GM12864 (cell line): Measurements from ENCODE around the gene HOXA4.
A peak's percentile ranks its signal among the peaks of the same experiment; 100 is the strongest.

ENCODE experiments used
- DNase-seq: peaks from one replicate; pipeline ENCODE4 v3.0.0-alpha.2; 2011; ENCODE audit warnings: low read depth
- H3K4me3 ChIP-seq: 2 replicates; pipeline ENCODE4 v1.5.1; 2011; ENCODE audit warnings: mild to moderate bottlenecking, low read depth, low read length, control low read depth
- TF ChIP-seq, protein P1 (sequence below): IDR thresholded peaks from 2 replicates; pipeline ENCODE4 v1.5.1; 2011; ENCODE audit warnings: low read depth, mild to moderate bottlenecking, moderate library complexity, low read length, control low read depth, inconsistent platforms; ENCODE audit errors: missing control alignments

Gene HOXA4

DNA sequence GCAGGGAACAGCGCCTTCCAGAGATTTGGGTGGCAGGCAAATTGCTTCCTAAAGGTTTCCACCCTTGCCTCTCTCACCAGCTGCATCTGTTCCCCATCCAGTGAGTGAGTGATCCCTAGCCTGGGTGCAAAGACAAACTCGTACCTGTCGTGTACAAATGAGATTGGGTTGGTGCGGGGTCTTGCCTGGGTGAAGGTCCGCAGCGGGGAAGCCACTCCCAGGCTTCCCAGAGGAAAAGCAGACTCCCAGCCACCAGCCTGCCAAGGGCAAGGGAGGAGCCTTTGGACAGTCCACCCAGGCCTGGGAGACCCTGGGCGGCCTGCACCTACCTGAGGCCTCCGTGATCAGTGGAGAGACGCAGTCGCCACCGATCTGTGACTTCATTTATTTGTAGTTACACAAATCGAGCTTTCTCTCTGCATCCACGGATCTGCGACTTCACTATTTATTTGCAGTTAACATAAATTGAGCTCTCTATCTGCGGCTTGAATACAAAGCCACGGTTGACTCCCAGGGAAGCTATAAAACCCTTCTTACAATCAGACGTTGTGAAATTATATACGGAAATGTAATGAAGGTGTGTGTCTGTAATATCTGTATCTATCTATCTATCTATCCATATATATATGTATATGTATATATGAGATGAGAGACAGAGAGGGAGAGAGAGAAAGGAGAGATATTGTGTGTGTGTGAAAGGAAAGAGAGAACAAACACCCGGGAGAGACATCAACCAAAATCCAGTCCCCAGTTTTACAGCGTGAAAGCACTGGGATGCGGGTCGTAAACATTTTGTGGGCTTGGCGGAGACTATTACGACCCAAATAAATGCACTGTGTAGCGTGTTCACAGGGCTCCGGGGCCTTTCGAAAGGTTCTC lies 28.9 kb upstream of the HOXA4 start:
- TF ChIP-seq, protein P1, sequence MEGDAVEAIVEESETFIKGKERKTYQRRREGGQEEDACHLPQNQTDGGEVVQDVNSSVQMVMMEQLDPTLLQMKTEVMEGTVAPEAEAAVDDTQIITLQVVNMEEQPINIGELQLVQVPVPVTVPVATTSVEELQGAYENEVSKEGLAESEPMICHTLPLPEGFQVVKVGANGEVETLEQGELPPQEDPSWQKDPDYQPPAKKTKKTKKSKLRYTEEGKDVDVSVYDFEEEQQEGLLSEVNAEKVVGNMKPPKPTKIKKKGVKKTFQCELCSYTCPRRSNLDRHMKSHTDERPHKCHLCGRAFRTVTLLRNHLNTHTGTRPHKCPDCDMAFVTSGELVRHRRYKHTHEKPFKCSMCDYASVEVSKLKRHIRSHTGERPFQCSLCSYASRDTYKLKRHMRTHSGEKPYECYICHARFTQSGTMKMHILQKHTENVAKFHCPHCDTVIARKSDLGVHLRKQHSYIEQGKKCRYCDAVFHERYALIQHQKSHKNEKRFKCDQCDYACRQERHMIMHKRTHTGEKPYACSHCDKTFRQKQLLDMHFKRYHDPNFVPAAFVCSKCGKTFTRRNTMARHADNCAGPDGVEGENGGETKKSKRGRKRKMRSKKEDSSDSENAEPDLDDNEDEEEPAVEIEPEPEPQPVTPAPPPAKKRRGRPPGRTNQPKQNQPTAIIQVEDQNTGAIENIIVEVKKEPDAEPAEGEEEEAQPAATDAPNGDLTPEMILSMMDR = no peak
- no peak overlapping the region for H3K4me3 ChIP-seq
- DNase-seq = no peak

DNA sequence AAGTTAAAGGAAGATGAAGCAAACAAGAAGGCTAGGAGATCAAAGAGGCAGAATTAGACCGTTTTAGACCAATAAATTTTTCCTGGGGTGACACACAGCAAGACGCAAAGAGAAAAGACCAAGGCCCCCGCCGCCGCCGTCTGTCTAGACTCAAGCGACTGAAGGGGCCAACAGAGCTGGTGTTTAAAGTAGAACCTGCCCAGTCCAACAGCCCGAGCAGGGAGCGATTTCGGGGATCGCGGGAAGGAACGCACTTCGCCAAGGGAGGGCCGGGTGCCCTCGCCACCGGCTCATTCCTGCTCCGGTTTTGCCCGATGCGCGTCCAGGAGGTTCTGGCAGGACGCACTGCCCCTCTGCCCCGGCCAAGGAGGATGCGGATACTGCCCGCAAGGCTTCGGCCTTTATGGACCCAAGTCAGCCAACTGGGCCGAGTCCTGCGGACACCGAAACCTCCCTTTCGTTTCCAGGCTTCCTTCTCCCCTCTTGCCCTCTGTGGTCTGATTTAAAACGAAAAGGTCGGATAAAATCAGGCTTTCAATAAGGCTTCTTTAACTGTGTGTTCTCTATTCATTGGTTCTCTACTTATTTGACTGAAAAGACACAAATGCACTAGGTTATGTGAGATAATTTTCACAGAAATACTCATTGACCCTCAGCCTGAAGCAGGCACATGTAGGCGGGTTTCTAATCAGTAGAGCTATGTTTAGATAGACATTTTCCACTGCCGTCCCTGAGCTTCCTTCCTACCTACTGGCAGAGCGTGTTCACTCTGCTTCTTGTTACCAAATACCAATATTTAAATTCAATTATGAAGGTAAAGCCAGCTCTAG lies 28.1 kb upstream of the HOXA4 start:
- H3K4me3 ChIP-seq = no peak overlapping the region
- DNase-seq = no peak
- TF ChIP-seq, protein P1 = no peak

DNA sequence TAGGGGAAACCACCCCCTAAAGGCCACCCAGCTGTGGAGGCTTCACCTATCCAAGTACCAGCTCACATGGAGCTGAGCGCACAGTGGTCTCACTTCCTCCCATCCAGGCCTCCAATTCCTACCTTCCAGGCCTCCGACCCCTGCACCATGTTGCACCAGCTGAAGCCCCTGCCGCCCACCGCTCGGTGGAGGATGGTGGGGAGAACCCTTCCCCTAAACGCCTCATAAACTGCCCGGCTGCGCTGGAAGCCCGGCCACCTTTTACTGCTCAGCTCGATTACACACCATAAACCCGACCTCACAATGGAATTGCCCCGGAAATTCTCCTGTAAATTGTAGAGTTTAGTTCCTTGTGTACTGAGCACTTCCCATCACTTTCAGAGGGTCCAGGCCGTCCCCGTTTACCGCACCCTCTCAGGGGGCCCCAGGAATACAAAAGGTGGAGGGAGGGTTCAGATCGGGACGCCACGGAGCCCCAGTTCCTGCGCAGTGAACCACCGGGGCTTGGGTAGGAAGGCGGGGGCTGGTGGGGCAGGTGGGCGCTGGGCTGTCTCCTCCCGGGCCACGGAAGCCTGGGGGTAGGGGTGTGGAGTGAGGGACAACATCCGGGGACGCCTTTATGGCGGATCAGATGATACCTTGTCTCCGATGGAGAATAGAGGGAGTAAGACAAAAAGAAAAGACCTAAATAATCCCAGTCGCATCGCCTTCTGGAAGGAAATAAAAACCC lies 27.3 kb upstream of the HOXA4 start:
- no peak for DNase-seq
- H3K4me3 ChIP-seq = no peak overlapping the region
- TF ChIP-seq, protein P1 = no peak

DNA sequence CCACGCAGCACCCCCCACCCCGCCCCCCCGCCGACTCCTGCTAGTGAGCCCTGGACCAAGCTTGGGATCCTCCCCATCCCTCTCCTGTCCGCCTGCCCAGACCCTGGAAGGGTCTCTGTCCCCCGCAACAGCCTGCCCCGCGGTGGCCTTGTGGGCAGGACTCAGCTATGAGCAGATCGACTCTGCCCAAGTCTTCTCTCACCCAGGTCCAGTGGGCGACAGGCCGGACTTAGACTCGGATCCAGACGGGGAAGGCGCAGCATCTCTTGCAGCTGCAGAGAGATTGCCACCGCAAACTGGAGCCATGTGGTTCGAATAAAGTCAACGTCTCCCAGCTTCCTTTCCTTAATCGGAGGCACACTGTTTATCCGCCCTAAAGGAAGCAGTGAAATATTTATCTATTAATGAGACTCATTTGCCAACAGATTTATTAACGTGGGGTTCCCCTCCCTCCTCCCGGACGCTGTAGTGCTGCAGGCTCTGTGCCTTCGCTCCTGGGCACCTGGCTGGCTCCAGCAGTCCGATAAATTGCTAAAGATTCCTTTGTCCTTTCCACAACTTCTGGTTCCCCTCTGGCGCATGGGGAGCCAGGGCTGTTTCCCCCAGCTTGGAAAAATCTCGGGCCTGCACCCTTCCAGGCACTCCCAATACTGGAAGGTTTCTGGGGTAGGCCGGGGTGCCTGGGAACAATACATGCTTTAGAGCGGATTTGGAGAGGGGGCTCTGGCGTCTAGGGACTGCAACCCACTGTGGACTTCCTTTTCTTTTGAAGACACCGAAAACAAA lies 26.6 kb upstream of the HOXA4 start:
- no peak for DNase-seq
- TF ChIP-seq, protein P1 = no peak

DNA sequence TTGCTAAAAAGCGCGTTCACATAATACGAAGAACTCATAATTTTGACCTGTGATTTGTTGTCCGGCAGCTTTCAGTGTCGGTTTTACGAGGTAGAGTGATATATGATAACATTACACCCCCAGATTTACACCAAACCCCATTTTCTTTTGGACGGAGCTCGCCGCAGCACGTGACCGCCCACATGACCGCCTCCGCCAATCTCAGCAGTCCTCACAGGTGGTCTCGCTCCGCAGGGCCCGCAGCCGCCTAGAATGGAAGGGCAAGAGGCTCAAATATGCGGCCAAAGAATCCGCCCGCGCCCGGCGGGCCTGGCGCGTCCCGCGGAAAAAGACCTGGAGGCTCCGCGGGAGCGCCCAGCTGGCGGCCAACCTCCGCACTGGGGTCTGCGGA lies 25.9 kb upstream of the HOXA4 start, which contains the start of gene HOXA7:
HOXA7 (minus strand) TSS at position 168 of the 391 bp plus-strand sequence; CDS start at position 38, 130 bp downstream.
- TF ChIP-seq, protein P1 = no peak
- DNase-seq = no peak
- H3K4me3 ChIP-seq = peak within 1 kb of the TSS; percentile 13

More for the DNA sequence above, 26.6 kb upstream of the HOXA4 start:
- H3K4me3 ChIP-seq = no peak overlapping the region

DNA sequence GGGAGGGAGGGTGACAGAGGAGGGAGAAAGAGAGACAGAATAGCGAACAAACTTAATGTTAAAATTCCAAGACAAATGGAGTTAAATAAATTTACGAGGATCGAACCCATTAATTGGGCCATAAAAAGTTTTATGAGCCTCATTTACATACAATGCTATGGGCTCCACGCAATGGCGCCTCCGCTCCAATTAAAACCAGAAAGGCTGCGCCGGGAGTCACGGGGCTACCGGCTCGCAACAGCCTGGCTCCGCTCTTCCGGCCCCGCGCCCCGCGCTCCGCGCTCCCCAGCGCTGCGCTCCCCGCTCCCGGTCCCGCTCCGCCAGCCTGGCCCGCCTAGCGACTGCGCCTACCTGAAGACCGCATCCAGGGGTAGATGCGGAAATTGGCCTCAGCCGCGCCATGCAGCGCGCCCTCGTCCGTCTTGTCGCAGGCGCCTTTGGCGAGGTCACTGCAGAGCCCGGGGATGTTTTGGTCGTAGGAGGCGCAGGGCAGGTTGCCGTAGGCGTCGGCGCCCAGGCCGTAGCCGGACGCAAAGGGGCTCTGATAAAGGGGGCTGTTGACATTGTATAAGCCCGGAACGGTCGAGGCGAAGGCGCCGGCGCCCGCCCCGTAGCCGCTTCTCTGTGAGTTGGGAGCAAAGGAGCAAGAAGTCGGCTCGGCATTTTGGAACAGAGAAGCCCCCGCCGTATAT lies 25.4 kb upstream of the HOXA4 start:
- H3K4me3 ChIP-seq = peak overlapping the region; percentile 13
- TF ChIP-seq, protein P1 = no peak
- DNase-seq = no peak
